A204.1 (cell line): ENCODE results near the gene DDX11.
"Not testable (repeated sequence)": the region's sequence is repeated elsewhere in the genome, so short reads cannot be mapped to it uniquely, and the experiment has no call there.

ENCODE experiments used
- FAIRE-seq: peaks from 2 replicates; lab custom pipeline; 2012; peaks lifted over from hg19 to GRCh38; lab: Jason Lieb, UNC

DDX11 gene

GRCh38 chr12:31124158-31124557 is 50.5 kb downstream of the DDX11 start:
- FAIRE-seq = not testable (repeated sequence)

- FAIRE-seq = not testable (repeated sequence)
Observed at GRCh38 chr12:31125171-31125570, 51.5 kb downstream of the DDX11 start.

- not testable (repeated sequence) for FAIRE-seq
Observed at GRCh38 chr12:31127209-31127848, 53.7 kb downstream of the DDX11 start.

- FAIRE-seq = not testable (repeated sequence)
Observed at GRCh38 chr12:31136581-31136980, 62.9 kb downstream of the DDX11 start.

- not testable (repeated sequence) for FAIRE-seq
Observed at GRCh38 chr12:31144768-31145167, 71.1 kb downstream of the DDX11 start.

GRCh38 chr12:31145296-31145695 is 71.6 kb downstream of the DDX11 start:
- FAIRE-seq = not testable (repeated sequence)

GRCh38 chr12:31147415-31147814 is 73.8 kb downstream of the DDX11 start:
- not testable (repeated sequence) for FAIRE-seq

- FAIRE-seq = not testable (repeated sequence)
Observed at GRCh38 chr12:31150766-31151165, 77.1 kb downstream of the DDX11 start.
